ENCODE data around the gene GPR26.

Gene GPR26

DNA sequence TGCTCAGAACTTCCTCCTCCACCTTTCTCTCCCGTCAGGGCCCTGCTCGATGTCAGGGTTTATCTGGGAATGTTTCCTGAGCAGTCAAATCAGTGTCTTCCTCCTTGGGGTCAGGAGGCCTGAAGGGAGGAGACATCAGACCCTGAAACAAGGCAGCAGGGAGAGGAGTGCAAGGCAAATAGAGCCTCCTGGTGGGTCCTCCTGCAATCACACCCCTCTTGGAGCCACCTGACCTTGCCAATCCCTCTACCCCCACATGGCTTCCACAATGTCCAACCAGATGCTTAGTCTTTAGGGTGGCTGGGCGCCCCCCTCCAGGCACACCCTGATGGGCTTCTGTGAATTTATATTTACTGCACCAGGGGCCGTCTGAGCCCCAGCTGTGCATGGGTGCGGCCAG lies 12.2 kb downstream of the GPR26 start:
- TF ChIP-seq, protein P1, sequence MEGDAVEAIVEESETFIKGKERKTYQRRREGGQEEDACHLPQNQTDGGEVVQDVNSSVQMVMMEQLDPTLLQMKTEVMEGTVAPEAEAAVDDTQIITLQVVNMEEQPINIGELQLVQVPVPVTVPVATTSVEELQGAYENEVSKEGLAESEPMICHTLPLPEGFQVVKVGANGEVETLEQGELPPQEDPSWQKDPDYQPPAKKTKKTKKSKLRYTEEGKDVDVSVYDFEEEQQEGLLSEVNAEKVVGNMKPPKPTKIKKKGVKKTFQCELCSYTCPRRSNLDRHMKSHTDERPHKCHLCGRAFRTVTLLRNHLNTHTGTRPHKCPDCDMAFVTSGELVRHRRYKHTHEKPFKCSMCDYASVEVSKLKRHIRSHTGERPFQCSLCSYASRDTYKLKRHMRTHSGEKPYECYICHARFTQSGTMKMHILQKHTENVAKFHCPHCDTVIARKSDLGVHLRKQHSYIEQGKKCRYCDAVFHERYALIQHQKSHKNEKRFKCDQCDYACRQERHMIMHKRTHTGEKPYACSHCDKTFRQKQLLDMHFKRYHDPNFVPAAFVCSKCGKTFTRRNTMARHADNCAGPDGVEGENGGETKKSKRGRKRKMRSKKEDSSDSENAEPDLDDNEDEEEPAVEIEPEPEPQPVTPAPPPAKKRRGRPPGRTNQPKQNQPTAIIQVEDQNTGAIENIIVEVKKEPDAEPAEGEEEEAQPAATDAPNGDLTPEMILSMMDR (IDR thresholded peaks at IDR 0.05; ENCODE audit: low read depth, low read length) = no peak
- H3K36me3 ChIP-seq = no peaks in the 10 kb centered on the region

DNA sequence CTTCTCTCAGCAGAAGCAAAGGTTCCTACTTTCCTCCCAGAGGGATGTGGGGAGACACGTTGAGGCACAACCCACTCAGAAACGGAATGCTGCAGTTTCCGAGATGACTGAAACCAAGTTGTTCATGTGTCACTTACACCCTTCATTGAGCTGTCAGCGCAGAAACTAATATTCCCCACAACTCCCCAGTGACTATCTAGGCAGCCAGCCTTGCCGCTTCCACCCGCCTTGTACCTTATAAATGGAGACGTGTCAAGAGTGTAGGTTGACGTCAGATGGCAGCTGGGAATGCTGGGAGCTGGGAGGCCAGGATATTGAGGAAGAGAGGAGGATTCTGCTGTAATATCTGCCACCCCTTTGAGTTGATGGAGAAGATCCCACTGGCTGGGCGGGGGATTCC lies 15.1 kb downstream of the GPR26 start:
- DNase-seq = no peak

More for the DNA sequence above, 12.2 kb downstream of the GPR26 start:
- no peak overlapping the region for H3K27ac ChIP-seq
- H3K9me3 ChIP-seq (ENCODE audit: severe bottlenecking) = no peaks in the 10 kb centered on the region
- H3K27me3 ChIP-seq (ENCODE audit: insufficient read depth, low read depth, severe bottlenecking) = peaks cover 94% of the 10 kb centered on the region
- DNase-seq = no peak
- no peak overlapping the region for H3K4me3 ChIP-seq (ENCODE audit: low read depth, low read length)

DNA sequence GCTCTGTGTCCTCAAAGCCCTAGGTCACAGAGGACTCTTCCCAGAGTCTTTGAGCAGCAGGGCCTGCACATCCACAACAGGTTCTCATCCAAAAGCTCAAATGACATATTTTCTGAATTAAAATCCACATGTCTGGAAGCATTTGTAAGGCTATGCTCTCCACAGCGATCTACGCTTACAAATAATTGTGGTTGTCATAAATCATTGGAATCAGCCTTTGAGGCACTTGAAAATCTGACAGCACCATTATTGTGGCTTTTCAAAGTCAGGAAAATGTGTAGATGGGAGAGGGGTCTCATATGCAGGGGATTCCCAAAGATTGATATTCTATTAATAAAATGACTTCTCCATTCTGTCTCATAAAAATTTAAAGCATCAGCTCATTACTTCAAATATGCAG lies 16.3 kb downstream of the GPR26 start:
- H3K4me3 ChIP-seq (ENCODE audit: low read depth, low read length) = no peak overlapping the region
- no peaks in the 10 kb centered on the region for H3K9me3 ChIP-seq (ENCODE audit: severe bottlenecking)
- H3K27me3 ChIP-seq (ENCODE audit: insufficient read depth, low read depth, severe bottlenecking) = peaks cover 92% of the 10 kb centered on the region
- DNase-seq = no peak
- no peaks in the 10 kb centered on the region for H3K36me3 ChIP-seq
- no peak overlapping the region for H3K27ac ChIP-seq
- TF ChIP-seq, protein P1 (IDR thresholded peaks at IDR 0.05; ENCODE audit: low read depth, low read length) = no peak

More for the DNA sequence above, 15.1 kb downstream of the GPR26 start:
- H3K36me3 ChIP-seq = no peaks in the 10 kb centered on the region
- peaks cover 92% of the 10 kb centered on the region for H3K27me3 ChIP-seq (ENCODE audit: insufficient read depth, low read depth, severe bottlenecking)
- H3K9me3 ChIP-seq (ENCODE audit: severe bottlenecking) = no peaks in the 10 kb centered on the region
- H3K27ac ChIP-seq = no peak overlapping the region
- no peak overlapping the region for H3K4me3 ChIP-seq (ENCODE audit: low read depth, low read length)
- TF ChIP-seq, protein P1 (IDR thresholded peaks at IDR 0.05; ENCODE audit: low read depth, low read length) = no peak

GRCh38 chr10:123683459-123683858 lies 17.3 kb downstream of the GPR26 start:
- TF ChIP-seq, protein P1 (IDR thresholded peaks at IDR 0.05; ENCODE audit: low read depth, low read length) = no peak
- H3K4me3 ChIP-seq (ENCODE audit: low read depth, low read length) = no peak overlapping the region
- no peak for DNase-seq
- H3K36me3 ChIP-seq = no peaks in the 10 kb centered on the region
- peaks cover 92% of the 10 kb centered on the region for H3K27me3 ChIP-seq (ENCODE audit: insufficient read depth, low read depth, severe bottlenecking)
- no peak overlapping the region for H3K27ac ChIP-seq
- H3K9me3 ChIP-seq (ENCODE audit: severe bottlenecking) = no peaks in the 10 kb centered on the region

DNA sequence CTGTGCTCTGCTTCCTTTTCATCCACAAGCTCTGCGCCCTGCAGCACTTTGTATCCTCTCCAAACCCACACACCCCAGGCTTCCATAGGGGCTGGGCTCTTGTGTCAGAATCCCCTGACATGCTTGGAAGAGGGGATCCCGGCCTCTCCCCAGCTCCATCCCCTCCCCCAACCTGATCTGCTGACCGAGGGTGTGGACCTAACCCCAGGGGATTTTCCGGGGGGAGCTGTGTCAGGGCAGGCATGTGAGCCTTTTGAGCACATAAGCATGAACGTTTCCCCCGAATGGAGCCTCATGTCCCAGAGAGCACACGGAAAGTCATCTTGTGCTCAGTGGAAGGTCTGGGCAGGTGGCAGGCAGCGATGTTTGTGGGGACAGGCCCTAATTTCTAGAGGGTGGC lies 17.7 kb downstream of the GPR26 start:
- no peaks in the 10 kb centered on the region for H3K9me3 ChIP-seq (ENCODE audit: severe bottlenecking)
- DNase-seq = no peak
- no peak overlapping the region for H3K4me3 ChIP-seq (ENCODE audit: low read depth, low read length)
- no peaks in the 10 kb centered on the region for H3K36me3 ChIP-seq
- H3K27me3 ChIP-seq (ENCODE audit: insufficient read depth, low read depth, severe bottlenecking) = peaks cover 92% of the 10 kb centered on the region
- H3K27ac ChIP-seq = no peak overlapping the region
- TF ChIP-seq, protein P1 (IDR thresholded peaks at IDR 0.05; ENCODE audit: low read depth, low read length) = no peak

DNA sequence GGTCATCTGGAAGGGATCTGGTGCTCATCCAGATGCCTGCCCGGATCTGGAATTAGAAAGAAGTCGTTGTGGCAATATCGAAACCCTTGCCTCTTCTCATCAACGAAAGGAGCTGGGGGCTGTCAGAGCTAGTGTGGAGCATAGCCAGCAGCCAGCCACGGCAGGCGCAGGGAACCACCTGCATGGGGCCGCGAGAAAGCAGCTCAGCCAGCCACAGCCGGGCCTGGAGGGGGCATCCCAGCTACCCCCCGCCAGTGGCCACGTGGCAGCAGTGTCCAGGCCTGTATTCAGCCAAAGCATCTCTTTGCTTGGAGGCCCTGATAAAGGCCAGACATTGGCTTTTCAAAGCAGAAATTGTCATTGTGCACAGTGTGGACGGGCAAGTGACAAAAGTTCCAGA lies 19.1 kb downstream of the GPR26 start:
- no peaks in the 10 kb centered on the region for H3K9me3 ChIP-seq (ENCODE audit: severe bottlenecking)
- H3K27ac ChIP-seq = no peak overlapping the region
- peaks cover 92% of the 10 kb centered on the region for H3K27me3 ChIP-seq (ENCODE audit: insufficient read depth, low read depth, severe bottlenecking)
- no peak for DNase-seq
- TF ChIP-seq, protein P1 (IDR thresholded peaks at IDR 0.05; ENCODE audit: low read depth, low read length) = no peak
- H3K4me3 ChIP-seq (ENCODE audit: low read depth, low read length) = no peak overlapping the region
- no peaks in the 10 kb centered on the region for H3K36me3 ChIP-seq

Measured in WERI-Rb-1 (cell line).